ENCODE data around the gene IFFO2.

IFFO2 gene

DNA sequence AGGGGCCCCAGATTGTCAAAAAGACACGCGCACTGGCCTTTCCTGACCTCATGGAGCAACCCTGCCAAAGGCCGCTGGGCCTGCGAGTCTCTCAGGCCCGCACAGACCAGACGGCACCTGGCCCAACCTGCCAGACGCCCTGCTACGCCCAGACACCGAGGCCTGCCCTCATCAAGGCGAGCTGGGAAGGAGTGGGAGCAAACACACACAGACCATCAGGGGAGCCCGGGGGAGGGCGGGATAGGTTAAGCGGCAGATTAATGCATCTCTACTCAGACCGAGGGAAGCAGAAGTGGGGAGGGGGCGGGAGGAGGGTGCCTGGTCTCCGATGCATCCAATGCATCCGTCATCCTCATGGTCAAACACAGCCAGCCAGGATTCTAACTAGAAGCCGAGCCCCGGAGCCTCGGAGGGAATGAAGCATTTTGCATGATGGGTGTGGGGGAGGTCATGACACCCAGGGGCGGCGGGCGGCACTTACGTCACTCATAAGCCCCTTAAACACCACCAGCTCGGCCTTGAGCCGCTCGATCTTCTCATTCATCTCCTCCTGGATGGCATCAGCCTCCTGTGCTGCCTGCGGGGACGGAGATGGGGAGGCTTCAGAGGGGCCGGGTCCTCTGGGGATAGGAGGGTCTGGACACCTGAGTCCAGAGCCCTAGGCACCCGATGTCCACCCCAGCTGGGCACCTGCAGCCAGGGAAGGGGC is 37.1 kb downstream of the IFFO2 start:
- DNase-seq (ENCODE audit: low read depth in 2 of 2), result no peak

DNA sequence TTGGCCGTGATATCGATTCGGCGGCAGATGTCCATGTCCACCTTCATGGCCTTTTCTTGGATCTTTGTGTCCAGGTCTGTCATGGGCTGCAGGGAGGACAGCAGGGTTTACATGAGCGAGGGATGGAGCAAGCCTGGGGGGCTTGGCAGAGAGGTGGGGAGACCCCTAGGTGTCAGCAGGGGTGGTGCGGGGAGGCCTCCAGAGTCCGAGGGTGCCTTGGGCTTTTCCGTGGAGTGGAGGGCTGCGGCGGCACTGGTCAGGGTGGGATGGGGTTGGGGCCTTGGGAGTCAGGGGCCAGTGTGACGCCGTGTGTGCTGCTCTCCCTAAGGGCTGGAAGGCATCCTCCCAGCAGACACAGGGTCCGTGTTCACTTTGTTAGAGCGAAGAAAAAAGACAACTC is 38.1 kb downstream of the IFFO2 start:
- DNase-seq (ENCODE audit: low read depth in 2 of 2), result no peak

DNA sequence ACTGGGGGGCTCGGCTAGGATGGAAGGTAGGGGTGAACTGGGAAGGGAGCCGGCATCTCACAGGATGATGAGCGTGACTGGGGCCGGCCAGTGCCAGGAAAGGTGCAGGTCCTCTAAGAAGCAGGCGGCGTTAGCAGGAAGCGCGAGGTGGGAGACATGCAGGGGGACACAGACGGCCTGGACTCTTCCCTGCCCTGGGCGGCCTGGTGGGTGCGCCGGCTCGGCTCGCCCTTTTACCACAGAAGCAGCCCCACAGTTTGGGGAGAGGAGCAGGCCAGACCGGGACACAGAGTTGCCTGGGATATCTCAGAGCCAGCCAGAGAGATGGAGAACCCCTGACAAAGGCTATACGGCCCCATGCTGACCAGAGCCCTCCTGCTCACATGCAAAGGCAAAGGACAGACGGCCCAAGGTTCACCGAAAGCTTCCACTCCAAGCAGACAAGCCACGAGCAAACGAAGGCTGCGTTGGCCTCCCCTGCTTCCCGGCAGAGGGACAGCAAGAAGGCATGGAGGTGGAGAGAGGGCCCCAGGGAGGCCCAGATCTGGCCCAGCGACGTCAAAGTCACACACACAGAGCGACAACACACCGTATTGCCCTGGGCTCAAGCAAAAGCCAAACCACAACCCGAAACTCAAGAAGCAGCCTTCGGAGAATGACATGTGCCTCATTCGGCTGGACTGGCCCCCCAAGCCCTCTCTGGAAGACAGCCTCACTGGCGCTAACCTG is 39.2 kb downstream of the IFFO2 start:
- no peak for DNase-seq (ENCODE audit: low read depth in 2 of 2)

DNA sequence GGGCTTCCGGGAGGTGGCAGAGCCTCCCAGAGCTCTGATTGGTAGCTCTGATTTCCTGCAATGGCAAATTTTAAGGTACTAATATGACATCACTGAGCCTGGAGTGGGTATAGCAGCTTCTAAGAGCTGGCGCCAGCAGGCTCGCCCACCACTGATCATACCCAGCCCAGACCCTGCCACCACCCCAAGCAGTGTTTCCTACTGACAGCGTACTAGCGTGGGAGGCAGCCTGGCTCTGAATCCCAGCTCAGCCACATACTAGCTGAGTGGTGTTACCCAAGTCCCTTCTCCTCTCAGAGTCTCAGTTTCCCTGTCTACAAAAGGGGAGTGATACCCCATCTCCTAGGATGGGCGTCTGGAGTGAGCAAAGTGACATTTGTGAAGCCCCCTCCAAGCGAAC is 41.1 kb downstream of the IFFO2 start:
- no peak for DNase-seq (ENCODE audit: low read depth in 2 of 2)

DNA sequence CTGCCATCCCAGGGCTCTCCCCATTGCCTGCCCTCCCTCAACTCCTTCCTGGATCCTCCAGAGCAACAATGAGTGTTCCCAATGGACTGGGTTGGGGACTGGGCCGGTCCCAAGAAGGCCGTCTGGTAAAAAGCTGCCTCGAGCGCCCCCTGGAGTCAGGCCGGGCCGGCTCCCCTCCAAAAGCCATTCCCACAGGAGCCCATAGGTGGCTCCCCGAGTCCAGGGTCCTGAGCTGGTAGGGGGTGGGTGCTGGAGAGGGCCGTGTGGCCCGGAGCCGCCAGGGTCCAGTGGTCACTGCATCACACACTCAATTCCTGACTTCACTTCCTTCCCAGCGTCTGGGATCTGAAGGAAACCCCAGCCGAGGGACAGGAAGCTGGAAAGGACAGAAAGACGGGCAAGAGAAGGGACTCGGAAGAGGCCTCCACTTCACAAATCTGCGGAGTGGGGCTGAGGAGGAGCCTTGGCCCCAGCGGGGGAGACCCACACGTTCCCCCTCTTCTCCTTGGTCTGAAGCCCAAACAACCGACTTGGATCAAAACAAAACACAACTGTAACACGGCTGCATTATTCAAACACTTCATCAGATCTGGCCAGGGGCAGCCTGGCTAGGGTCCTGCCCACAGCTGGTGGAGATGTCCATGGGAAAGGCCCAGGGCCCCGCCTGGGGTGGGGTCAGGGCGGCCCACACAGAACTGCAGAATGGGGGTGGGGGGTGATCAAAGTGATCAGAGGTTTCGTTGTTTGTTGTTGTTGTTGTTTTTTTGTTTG is 43.2 kb downstream of the IFFO2 start:
- peak; percentile 50 to 74 for DNase-seq (ENCODE audit: low read depth in 2 of 2)

DNA sequence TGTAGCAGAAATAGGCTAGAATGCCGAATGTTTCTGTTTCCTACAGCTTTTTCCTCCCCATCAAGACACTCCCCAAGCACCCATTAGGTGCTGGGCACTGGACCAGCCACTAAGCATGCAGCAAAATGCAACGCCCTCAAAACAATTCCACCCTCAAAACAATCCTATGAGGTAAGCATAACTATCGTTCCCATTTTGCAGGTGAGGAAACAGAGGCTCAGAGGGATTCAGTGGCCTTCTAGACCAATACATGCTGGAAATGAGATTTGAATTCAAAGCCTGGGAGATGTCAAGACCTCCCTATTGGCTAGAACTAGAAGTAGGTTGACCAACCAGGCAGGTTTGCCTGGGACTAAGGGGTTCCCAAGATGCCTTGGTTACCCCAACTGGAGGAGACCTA is 43.9 kb downstream of the IFFO2 start:
- DNase-seq (ENCODE audit: low read depth in 2 of 2), result no peak

DNA sequence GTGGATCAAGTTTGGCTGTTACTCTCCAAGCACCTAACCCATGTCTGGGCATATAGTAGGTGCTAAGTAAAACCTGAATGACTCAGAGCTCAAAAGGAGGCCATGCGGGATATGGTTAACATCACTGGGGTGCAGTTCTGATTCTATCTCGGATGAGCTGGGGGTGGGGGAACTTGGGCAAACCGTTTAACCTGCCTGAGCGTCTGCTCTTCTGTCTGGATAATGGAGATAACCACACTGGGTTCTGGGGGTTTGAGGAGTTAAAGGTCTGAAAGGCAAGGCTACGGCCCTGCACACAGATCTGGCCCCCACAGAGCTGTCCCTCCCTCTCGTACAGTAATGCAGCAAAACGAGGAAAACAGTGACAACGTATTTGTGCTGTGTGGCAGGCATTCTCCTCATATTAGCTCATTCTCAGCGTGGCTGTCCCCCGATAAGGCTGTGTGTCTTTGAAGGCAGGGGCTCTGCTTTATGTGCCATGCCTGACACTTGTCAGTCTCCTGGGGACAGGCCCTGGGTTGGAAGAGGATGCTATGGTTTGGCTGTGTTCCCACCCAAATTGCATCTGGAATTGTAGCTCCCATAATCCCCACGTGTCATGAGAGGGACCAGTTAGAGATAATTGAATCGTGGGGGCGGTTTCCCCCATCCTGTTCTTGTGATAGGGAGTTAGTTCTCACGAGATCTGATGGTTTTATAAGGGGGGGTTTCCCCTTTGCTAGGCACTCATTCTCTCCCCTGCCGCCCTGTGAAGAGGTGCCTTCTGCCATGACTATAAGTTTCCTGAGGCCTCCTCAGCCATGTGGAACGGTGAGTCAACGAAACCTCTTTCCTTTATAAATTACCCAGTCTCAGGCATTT is 47.3 kb downstream of the IFFO2 start:
- no peak for DNase-seq (ENCODE audit: low read depth in 2 of 2)

DNA sequence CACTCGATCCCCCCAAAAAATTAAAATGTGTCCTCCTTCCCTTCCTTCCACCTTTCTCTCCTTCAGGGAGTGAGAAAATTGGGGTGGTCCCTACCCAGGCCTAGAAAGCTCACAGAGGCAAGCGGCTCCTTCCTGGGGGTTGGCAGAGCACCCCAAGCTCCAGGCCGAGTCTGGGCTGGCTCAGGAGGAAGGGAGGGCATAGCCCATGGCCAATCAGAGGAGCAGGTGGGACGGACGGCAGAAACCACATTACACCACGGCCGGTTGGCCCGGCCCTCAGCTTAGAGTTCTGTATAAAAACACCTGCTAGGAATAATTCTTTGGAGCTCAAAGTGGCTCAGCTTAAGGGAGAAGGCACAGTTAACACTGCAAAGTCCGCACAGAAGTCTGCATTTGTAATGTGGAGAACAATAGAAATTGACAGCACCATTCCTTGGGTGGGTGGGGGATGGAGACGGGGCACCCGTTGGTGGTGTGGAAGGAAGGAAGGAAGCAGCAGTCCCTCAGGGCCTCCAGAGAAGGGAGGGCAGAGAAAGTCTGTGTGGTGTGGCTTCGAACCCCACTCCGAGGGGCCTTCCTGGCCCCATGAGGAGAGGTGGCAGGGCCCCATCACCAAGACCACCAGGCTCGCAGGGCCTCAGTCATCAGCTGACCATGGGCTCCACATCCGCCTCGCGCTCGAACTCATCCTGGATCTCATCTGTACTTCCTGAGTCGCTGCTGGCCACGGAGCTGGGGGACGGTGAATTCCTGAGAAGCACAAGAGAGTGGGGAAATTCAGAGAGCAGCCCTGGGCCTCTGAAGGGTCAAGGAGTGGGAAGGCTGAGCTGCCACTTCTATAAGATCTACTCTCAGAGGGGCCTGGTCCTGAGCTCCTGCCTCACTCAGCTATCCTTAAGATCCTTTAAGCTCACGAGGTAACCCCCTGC is 48.3 kb downstream of the IFFO2 start:
- no peak for DNase-seq (ENCODE audit: low read depth in 2 of 2)

DNA sequence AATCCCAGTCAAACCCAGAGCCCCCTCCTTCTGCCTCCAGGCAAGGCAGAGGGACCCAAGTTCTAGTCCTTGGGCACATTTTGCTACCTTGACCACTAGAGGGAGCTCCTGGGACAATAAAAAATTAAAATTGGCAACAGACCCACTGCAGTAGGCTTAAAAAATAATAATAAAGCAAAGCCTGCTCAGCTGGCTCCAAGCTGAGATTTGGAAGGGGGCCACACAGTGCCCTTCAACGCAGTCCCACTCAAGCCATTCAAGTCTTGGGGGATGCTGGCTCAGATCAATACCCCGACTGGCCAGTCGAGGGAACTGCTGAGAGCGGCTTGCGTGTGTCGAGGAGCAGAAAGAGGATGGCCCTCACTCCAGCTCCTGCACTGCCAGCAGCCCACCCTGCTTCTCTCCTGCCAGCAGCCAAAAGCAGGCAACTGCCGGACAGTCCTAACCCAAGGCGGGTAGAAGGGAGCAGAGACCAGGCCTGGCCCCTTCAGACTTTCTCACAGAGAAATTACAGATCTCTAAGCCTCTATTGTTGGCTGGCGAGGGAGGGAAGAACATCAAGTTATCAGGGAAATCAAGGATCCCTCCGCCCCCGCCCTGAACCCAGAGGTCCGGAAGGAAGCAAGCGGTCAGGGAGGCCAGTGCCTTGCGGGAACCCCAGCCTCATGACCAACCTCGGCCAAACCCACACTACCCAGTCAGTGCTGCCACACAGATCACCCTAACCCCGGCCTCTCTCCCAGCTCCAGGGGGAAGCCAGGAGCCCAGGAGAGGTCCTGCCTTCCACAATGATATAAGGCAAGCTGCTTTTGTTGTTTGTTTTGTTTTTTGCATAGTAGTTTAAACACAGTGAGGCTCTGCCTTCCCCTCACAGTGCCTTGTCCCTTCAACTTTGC is 49.2 kb downstream of the IFFO2 start:
- peak; percentile 23 to 35 for DNase-seq (ENCODE audit: low read depth in 2 of 2)

DNA sequence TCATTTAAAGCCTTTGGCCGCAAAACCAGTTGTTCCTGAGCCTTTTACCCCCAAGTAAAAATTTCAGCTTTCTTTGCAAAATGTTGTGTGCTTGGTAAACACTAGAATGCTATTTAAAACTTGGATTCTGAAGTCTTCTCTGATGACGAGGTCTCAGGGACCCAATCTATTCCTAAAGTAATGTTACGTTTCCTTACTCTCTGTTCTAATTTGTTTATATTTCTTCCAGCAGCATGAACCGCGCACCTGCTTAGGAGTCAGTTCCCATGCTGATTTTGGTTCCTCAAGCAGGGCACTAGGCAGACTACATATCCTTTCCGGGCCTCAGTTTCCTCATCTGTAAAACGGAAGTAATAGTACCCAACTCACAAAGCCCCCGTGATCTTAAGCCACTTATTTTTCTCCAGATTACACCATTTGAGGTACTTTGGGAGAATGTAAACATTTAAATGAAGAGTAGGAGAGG is 53.2 kb downstream of the IFFO2 start:
- no peak for DNase-seq (ENCODE audit: low read depth in 2 of 2)

DNA sequence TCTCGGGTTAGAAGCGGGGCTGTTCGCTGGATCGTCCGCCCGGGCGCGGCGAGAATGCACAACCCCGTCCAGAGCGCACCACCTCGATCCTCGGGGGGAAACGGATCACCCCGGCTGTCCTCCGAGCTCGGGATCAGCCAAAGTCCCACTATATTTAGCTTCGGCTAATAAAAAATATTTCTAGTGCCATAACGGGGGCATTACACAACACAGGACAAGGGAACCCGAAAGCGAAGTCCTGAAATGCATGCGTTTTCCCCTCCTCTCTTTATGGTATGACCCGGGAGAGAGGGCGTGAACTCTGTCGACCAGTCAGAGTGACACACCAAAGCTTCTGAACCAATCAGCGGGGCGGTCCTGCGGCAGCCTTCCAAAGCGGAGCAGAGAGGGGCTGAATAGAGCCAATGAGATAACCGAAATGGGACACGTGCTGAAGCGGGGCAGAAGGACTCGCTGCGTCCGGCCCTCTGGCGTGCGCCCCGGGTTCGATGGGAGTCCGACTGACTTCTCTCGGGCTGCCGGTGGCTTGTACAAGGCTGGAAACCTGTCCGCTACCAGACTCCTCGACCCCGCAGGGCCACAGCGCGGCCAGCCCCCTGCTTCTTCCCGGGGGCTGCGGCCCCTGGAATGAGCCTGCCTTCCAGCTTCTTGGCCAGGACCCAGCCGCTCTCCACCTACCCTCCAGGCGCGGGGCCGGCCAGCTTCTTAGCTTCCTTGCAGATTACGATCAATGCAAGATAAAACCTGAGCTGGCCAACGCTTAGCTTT is 53.8 kb downstream of the IFFO2 start, which contains the start of gene ALDH4A1:
TSS of gene ALDH4A1 (minus strand) at position 33 of the 768 bp plus-strand sequence. CDS start at position 1, 32 bp downstream.
- peak; percentile 85 to 89 for DNase-seq (ENCODE audit: low read depth in 2 of 2)

DNA sequence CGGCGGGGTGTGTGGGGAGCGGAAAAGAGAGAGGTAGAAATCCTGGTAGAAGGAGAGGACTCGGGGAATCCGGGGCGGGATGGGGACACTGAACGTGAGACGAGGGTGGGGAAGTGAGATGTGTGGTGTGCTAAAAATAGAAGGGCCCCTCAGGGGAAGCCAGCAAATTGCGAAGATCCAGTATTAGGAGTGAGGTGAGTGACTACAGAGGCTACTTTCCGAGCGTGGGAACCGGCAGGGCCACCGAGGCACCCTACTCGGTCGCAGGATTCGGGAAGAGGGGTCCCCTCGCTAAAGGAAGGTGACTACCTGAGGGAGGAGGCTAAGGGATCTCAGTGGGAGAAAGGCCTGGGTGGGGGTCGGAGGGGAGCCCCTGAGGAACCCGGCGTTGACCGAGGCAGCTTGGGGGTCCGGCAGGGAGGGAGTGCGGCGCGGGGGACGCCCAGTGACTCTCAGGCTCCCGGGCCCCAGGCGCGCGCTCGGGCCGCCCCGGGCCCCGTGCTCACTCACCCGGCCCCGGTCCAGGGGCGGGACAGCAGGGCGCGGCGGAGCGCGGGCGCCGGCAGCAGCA is 54.4 kb downstream of the IFFO2 start:
- DNase-seq (ENCODE audit: low read depth in 2 of 2), result no peak

DNA sequence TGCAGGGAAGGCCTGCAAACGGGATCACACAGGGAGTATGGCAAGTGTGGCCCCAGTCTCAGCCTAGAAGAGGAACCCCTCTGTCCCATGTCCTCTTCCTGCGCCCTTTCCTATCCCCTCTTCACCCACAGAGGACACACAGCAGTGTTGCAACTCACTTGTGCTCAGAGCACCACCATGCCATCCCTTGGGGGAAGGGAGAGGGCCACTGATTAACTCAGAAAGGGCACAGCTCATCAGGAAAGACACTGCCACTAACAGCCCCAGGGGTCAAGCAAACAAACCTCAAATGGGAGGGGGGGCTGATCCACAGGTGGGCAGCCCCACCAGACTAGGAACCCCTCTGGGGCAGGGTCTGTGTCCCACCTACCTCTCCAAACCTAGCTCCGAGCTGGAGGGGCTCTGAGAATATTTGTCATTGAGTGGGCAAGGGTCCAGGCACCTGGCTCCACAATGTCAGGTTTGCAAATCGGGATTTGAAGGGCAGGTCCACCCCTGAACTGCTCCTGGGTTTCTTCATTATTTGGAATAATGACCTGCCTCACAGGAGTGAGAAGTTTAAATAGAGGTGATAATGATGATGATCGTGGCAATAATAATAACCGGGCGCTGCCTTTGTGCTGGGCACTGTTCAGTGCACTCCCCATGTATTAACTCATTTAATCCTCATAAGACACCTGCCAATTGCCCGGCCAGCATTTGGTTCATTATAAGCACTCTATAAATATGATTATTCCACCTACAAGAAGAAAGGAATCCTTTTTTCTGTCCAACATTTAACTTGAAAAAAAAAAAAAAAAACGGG is 55.1 kb downstream of the IFFO2 start:
- no peak for DNase-seq (ENCODE audit: low read depth in 2 of 2)

DNA sequence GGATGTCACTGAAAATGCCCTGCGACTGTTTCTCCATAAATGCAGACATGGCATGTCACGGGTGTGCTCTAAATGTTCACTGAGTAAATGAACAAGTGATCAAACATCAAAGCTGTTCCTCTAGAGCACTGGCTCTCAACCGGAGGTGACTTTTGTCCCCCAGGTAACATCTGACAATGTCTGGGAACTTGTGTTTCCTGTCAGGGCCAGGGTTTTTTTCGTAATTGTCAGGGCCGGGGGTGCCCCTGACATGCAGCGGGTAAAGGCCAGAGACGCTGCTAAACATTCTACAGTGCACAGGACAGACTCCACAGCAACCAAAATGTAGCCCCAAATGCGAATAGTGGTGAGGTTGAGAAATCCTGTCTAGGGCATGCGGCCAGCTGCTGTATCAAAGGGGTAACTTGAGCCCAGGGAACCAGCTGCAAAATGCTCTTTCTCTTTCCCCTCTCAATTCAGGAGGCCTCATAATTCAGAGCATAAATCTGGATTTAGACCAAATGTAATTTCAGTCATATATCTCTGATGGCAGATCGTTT is 56.1 kb downstream of the IFFO2 start:
- DNase-seq (ENCODE audit: low read depth in 2 of 2), result no peak

DNA sequence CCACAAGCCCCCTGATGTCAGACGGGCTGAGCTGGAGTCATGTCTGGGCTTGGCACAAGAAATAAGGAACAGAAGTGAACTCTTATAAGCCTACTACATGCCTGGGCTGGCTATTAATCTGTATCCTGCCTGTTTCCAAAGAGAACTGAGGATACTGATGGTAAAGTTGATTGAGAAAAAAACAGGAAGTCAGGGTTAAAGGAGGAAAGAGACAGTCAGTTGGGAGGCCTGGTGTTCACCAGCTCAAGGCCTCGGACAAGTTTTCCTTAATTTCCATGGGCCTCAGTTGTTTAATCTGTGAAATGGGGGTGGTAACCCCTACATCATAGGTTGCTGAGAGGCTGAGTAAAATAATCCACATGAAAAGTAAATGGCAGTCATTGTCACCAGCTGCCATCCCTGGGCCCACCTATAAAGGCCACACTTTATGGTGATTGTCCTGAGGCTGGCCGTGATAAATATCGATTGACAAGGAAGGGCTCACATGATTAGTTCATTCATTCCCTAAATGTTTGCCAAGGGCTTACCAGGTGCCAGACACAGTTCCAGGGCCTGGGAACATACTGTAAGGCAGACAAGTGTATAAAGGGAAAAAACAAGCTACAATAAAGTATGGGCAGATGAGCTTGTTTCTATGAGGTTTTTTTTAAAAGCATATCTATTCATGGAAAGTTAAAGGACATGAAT is 57.0 kb downstream of the IFFO2 start:
- no peak for DNase-seq (ENCODE audit: low read depth in 2 of 2)

DNA sequence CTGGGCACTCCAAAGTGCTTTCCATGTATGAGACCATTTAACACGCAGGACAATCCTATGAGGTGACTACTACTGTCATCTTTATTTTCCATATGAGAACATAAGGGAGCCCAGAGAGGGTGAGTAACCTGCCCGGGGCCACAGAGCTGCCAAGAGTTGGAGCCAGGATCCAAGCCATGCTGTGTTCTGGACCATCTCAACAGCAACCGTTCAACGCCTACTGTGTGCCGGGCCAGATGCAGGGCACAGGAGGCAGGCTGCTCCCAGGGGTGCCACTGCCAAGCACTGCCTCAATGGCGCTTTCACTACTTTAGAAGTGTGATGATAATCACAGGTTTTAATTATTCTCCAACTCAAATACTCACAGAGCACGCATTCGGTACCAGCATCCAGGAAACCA is 57.9 kb downstream of the IFFO2 start:
- no peak for DNase-seq (ENCODE audit: low read depth in 2 of 2)

DNA sequence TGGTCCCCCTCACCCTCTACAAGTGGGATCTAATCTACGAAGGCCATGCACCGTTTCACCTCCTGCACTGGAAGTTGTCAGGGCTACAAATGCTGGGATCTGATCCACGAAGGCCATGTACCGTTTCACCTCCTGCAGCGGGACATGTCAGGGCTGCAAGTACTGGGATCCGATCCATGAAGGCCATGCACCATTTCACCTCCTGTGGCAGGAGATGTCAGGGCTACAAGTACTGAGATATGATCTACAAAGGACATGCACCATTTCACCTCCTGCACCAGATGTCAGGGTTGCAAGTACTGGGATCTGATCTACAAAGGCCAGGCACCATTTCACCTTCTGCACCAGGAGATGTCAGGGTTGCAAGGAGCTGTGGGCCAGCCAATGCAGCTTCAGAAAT is 61.2 kb downstream of the IFFO2 start:
- DNase-seq (ENCODE audit: low read depth in 2 of 2), result no peak

Data from stimulated activated CD4-positive, alpha-beta T cell treated with anti-CD3 and anti-CD28 coated beads, Interleukin-12 subunit alpha, Interleukin-12 subunit beta, amount 100 ng/mL, for 24 hours (primary cell).